GM12865 (cell line): ENCODE results near the gene TBC1D22A.

Source experiments
- DNase-seq: peaks from one replicate; pipeline ENCODE4 v3.0.0; 2010; ENCODE audit warnings: low read depth
- H3K4me3 ChIP-seq: 2 replicates; pipeline ENCODE4 v1.5.1; 2011; ENCODE audit warnings: mild to moderate bottlenecking, low read depth, low read length, control low read depth
- CTCF ChIP-seq: IDR thresholded peaks from 2 replicates; pipeline ENCODE4 v1.5.1; 2011; ENCODE audit warnings: low read length, control low read depth, low read depth, inconsistent platforms; ENCODE audit not compliant: insufficient read depth; ENCODE audit errors: missing control alignments

Gene TBC1D22A

GRCh38 chr22:46753761-46754109, 8.7 kb upstream of the TBC1D22A start:
- H3K4me3 ChIP-seq = no peak overlapping the region
- no peak for TF ChIP-seq CTCF
- no peak for DNase-seq

DNA sequence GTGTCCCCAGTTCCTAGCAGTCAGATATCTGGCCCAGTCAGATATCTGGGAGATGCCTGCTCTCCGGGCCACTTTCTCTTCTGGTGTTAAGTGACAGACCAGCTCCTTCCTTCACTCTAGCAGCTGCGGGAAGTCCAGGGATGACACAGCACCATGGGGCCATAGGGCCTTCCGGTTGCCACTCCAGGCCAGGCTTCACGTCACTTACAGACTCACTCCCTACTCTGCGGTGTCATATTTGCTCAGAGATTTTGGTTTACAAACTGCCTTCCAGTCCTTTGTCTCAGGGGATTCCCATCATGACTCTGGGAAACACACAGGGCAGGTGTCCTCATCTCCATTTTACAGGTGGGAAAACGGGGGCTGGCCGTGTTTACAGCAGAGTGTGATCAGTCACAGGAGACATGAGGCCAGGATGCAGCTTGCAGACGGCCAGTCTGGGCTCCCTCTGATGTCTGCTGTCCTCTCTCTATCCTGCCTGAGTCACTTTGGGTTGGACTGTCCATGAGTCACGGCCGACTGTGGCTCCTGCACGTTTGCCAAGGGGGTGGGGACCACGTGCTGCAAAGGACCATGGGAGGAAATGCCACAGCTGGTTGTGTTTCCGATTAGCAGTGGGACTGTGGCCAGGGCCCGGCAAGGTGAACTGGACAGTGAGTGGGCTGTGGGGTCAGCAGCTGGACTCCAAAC, 8.2 kb upstream of the TBC1D22A start:
- no peak for TF ChIP-seq CTCF
- peak; percentile 77 for DNase-seq
- no peak overlapping the region for H3K4me3 ChIP-seq

- no peak for TF ChIP-seq CTCF
- no peak for DNase-seq
- H3K4me3 ChIP-seq = no peak overlapping the region
These were observed 7.6 kb upstream of the TBC1D22A start for GRCh38 chr22:46754826-46755225.

DNA sequence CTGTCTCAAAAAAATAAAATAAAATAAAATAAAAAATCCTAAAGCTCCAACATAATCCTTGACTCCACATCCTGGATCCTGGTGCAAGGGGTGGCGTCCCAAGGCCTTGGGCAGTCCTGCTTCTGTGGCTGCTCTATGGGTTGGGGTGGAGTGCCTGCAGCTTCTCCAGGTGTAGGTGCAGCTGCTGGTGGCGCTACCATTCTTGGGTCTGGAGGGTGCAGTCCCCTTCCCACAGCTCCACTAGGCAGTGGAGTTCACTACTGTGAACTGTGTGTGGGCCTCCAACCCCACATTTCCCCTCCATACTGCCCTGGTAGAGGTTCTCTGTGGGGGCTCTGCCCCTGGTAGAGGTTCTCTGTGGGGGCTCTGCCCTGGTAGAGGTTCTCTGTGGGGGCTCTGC, 6.9 kb upstream of the TBC1D22A start:
- TF ChIP-seq CTCF = no peak
- no peak for DNase-seq
- H3K4me3 ChIP-seq = no peak overlapping the region

GRCh38 chr22:46756097-46756496, 6.4 kb upstream of the TBC1D22A start:
- TF ChIP-seq CTCF = no peak
- no peak overlapping the region for H3K4me3 ChIP-seq
- DNase-seq = no peak

DNA sequence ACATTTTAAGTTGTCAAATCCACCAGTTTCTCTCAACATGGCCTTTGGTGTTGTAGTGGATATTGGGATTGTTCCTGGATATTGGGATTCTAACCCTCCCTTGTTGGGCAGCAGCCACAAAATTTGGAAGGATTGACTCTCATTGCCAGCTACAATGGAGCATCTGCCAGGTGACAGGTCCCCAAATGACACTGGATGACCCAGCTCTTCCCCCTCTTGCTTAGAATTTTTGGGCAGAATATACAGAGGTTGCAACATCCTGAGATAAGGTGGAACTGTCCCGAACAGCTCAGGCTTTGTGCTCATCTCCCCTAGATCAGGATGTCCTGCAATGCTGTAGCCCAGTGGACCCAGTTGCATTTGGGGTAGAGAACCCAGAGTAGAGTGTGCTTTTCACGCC, 5.3 kb upstream of the TBC1D22A start:
- DNase-seq = no peak
- H3K4me3 ChIP-seq = no peak overlapping the region
- TF ChIP-seq CTCF = no peak

DNA sequence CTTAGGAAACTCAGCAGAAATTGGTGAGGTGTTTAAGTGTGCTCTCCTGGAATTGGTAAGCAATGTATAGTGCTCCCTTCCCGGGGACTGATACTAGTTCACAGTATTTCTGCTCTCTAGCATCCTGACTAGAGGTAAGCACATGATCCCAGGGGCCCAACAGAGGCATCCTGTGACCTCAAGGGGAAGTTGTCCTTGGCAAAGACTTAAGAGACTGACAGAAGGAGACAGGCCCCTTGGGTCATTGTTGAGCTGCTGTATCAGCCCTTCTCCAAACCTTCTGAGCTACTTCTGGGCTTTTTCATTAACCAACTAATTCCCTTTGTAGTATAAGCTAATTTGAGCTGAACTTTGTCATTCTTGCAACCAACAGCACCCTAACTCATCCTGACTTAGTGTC, 4.3 kb upstream of the TBC1D22A start:
- H3K4me3 ChIP-seq = no peak overlapping the region
- no peak for DNase-seq
- TF ChIP-seq CTCF = no peak
